Endothelial cell of umbilical vein (primary cell): ENCODE data around the gene CLDN34. TPM values are rescaled to one million over a fixed set of nuclear protein-coding genes. Genes with fewer than 3 reads are reported as not detected.

Source experiments
- BruUV-seq: library from RNA; stranded (reverse); fragments of 400-500 nt; replicated peaks from 2 replicates; lab custom pipeline; 2021; lab: Mats Ljungman, UMichigan
- CTCF ChIA-PET: fragments of 300-600, 350-600 bp; sonication (Branson Sonifier 250); formaldehyde crosslinking; loops from one replicate; lab custom pipeline; 2021; ENCODE audit warnings: antibody characterized with exemption, inconsistent platforms; lab: Charles Lee
- POLR2A ChIA-PET: fragments of 300-600, 350-600 bp; sonication (Branson Sonifier 250); formaldehyde crosslinking; loops from one replicate; lab custom pipeline; 2021; ENCODE audit warnings: antibody characterized with exemption, inconsistent platforms; lab: Charles Lee
- DNase-seq: peaks from one replicate; pipeline ENCODE4 v3.0.0-alpha.2; 2011; ENCODE audit warnings: low read depth, low spot score
- FAIRE-seq: peaks from 2 replicates; lab custom pipeline; 2011; peaks lifted over from hg19 to GRCh38; lab: Jason Lieb, UNC
- H2AFZ ChIP-seq: 2 replicates; pipeline ENCODE4 v1.6.0; 2012; ENCODE audit warnings: low read depth, low read length, control low read depth, inconsistent platforms
- H3K27ac ChIP-seq: 2 replicates; pipeline ENCODE4 v1.5.1; 2011; ENCODE audit warnings: low read depth, mild to moderate bottlenecking, control low read depth, low read length, moderate library complexity; ENCODE audit not compliant: insufficient read depth
- H3K27me3 ChIP-seq, 2 experiments: 2 replicates each; pipeline versions ENCODE4 v1.6.0 to v1.6.1; 2011; ENCODE audit warnings: low read length in 2 of 2, mixed read lengths in 1 of 2; ENCODE audit not compliant: control insufficient read depth in 2 of 2, insufficient read depth in 2 of 2
- H3K36me3 ChIP-seq, 2 experiments: 2 replicates in 1 of 2; 3 replicates in 1 of 2; pipeline ENCODE4 v1.5.1; 2011; ENCODE audit warnings: low read length in 2 of 2, mild to moderate bottlenecking in 1 of 2, moderate library complexity in 1 of 2; ENCODE audit not compliant: control insufficient read depth in 2 of 2, insufficient read depth in 2 of 2; ENCODE audit errors: extremely low read depth in 1 of 2
- H3K4me1 ChIP-seq: 3 replicates; pipeline ENCODE4 v1.5.1; 2011; ENCODE audit warnings: mild to moderate bottlenecking, low read length; ENCODE audit not compliant: control insufficient read depth, insufficient read depth; ENCODE audit errors: extremely low read depth
- H3K4me2 ChIP-seq: 2 replicates; pipeline ENCODE4 v1.6.1; 2011; ENCODE audit warnings: low read length, control low read depth, mixed read lengths; ENCODE audit not compliant: insufficient read depth
- H3K4me3 ChIP-seq, 3 experiments: fragments of 200-600 bp in 1 of 3; sonication (generic), shearing (Covaris generic) in 1 of 3; replicated peaks in 1 of 3; 2 replicates each; pipeline ENCODE4 v1.5.1; 2011 to 2016; ENCODE audit warnings: control low read depth in 3 of 3, low read length in 3 of 3, mild to moderate bottlenecking in 2 of 3, inconsistent platforms in 1 of 3, low read depth in 1 of 3, moderate library complexity in 1 of 3; ENCODE audit not compliant: insufficient read depth in 1 of 3
- H3K79me2 ChIP-seq: 2 replicates; pipeline ENCODE4 v1.6.0; 2012; ENCODE audit warnings: low read length, inconsistent platforms; ENCODE audit not compliant: control insufficient read depth, insufficient read depth
- H3K9ac ChIP-seq: replicated peaks from 2 replicates; pipeline ENCODE3; 2011; ENCODE audit warnings: low read length, control low read depth; ENCODE audit not compliant: insufficient read depth; ENCODE audit errors: extremely low read depth
- H3K9me1 ChIP-seq: replicated peaks from 3 replicates; pipeline ENCODE4 v1.6.0; 2011; ENCODE audit warnings: mild to moderate bottlenecking, low read length; ENCODE audit not compliant: control insufficient read depth, insufficient read depth; ENCODE audit errors: extremely low read depth
- H3K9me3 ChIP-seq: replicated peaks from 2 replicates; pipeline ENCODE4 v1.5.1; 2012; ENCODE audit warnings: low read length, inconsistent platforms; ENCODE audit not compliant: control insufficient read depth, insufficient read depth
- H4K20me1 ChIP-seq: replicated peaks from 2 replicates; pipeline ENCODE3; 2011; ENCODE audit warnings: mild to moderate bottlenecking, low read length; ENCODE audit not compliant: control insufficient read depth, insufficient read depth; ENCODE audit errors: extremely low read depth
- CTCF ChIP-seq, 2 donors: IDR thresholded peaks; 1 replicate in 1 of 2; 2 replicates in 1 of 2; pipeline ENCODE4 v1.5.1; 2011; ENCODE audit warnings: low read length in 2 of 2, mild to moderate bottlenecking in 2 of 2, moderate library complexity in 2 of 2, control low read depth in 1 of 2, inconsistent platforms in 1 of 2, low read depth in 1 of 2; ENCODE audit not compliant: insufficient read depth in 1 of 2; ENCODE audit errors: extremely low read depth in 1 of 2
- EZH2 ChIP-seq: IDR thresholded peaks from 2 replicates; pipeline ENCODE4 v1.6.1; 2012; ENCODE audit warnings: borderline replicate concordance, low read depth, mild to moderate bottlenecking, moderate library complexity, low read length, inconsistent platforms; ENCODE audit not compliant: severe bottlenecking
- FOS ChIP-seq: IDR thresholded peaks from 2 replicates; pipeline ENCODE4 v1.6.1; 2011; ENCODE audit warnings: mild to moderate bottlenecking, low read length, moderate library complexity, borderline replicate concordance; ENCODE audit not compliant: insufficient read depth
- GATA2 ChIP-seq: IDR thresholded peaks from 2 replicates; pipeline ENCODE4 v1.7.0; 2011; ENCODE audit warnings: low read depth, mild to moderate bottlenecking, moderate library complexity, mixed read lengths, low read length; ENCODE audit not compliant: insufficient read length, insufficient read depth
- JUN ChIP-seq: IDR thresholded peaks from 2 replicates; pipeline ENCODE4 v1.6.1; 2011; ENCODE audit warnings: borderline replicate concordance, low read depth; ENCODE audit not compliant: insufficient read length, insufficient read depth
- MAX ChIP-seq: IDR thresholded peaks from 2 replicates; pipeline ENCODE4 v1.6.1; 2011; ENCODE audit not compliant: insufficient read depth, insufficient read length
- MYC ChIP-seq: IDR thresholded peaks from one replicate; pipeline ENCODE4 v1.6.1; 2011; ENCODE audit warnings: mild to moderate bottlenecking, low read depth, low read length
- POLR2A ChIP-seq: IDR thresholded peaks from 2 replicates; pipeline ENCODE4 v1.6.1; 2012; ENCODE audit warnings: low read depth, mild to moderate bottlenecking, control low read depth, low read length
- POLR2AphosphoS5 ChIP-seq: IDR thresholded peaks from 2 replicates; pipeline ENCODE4 v1.6.1; 2012; ENCODE audit warnings: low read depth, mild to moderate bottlenecking, control low read depth, low read length, moderate library complexity; ENCODE audit not compliant: insufficient read depth
- dilution Hi-C: fragments of 300-500 bp; cut with MboI; formaldehyde crosslinking; loops from one replicate; pipeline ENCODE4 v1.15.0; 2019; ENCODE audit warnings: low sequenced_read_pairs; ENCODE audit not compliant: extremely low pct_ligation_motif_present
- intact Hi-C: fragments of 100-400 bp; cut with micrococcal nuclease; formaldehyde crosslinking; loops from one replicate; pipeline ENCODE4 v1.10.0; 2022
- polyA plus RNA-seq, 4 experiments: library from polyadenylated mRNA; depleted of rRNA in 3 of 4; stranded (reverse) in 3 of 4; unstranded in 1 of 4; fragments of >200 nt; gene quantifications; 2 replicates each; pipeline versions ENCODE4 v1.2.1 to v1.2.3, GENCODE V29; 2011 to 2012; ENCODE audit warnings: missing spikeins in 1 of 4
- total RNA-seq: library from RNA; stranded (reverse); gene quantifications from 2 replicates; pipeline ENCODE4 v1.2.3, GENCODE V29; 2021

Gene CLDN34
- total and polyA plus RNA-seq, 2 donors (not counting 3 experiments of a cell fraction or from before 2014, with no cell fraction given): 0.08 to 0.46 TPM

GRCh38 chrX:9943420-9943819 is 23.7 kb upstream of the CLDN34 start:
- ChIA-PET CTCF (no interaction called here), POLR2A (no interaction called here)
- Histone ChIP-seq H3K27ac (no peak overlapping the region), H3K36me3 (peaks cover 0 to 10% of the 10 kb centered on the region in 2 experiments), H3K9me3 (no peaks in the 10 kb centered on the region), H3K4me2 (no peak overlapping the region), H3K79me2 (no peaks in the 10 kb centered on the region), H3K9me1 (no peaks in the 10 kb centered on the region), H4K20me1 (no peaks in the 10 kb centered on the region), H3K4me3 (no peak overlapping the region), H3K9ac (no peak overlapping the region), H3K27me3 (no peaks in the 10 kb centered on the region), H2AFZ (no peak overlapping the region), H3K4me1 (peaks cover 13% of the 10 kb centered on the region)
- dilution Hi-C loops: no loop called here
- intact Hi-C loops: no loop called here
- FAIRE-seq (no peak), DNase-seq (no peak)
- no TSS peak for BruUV-seq
- TF ChIP-seq GATA2 (no peak), POLR2AphosphoS5 (no peak), POLR2A (no peak), JUN (no peak), FOS (no peak), CTCF (IDR thresholded peaks at IDR 0.05; ENCODE audit: extremely low read depth in 1 of 2, insufficient read depth in 1 of 2, low read depth in 1 of 2, low read length in 2 of 2) (no peak), EZH2 (no peak), MYC (no peak), MAX (no peak)
